AG09319 (cell line): Measurements from ENCODE around the gene GRK5.

Experiments
- DNase-seq: peaks from one replicate; pipeline ENCODE4 v3.0.0-alpha.2; 2010; ENCODE audit warnings: low read depth; ENCODE audit errors: extremely low read depth
- TF ChIP-seq, protein P1 (sequence below): IDR thresholded peaks from 2 replicates; pipeline ENCODE4 v1.5.1; 2011; ENCODE audit warnings: low read depth, mild to moderate bottlenecking, inconsistent platforms, low read length, moderate library complexity

GRK5 gene

DNA sequence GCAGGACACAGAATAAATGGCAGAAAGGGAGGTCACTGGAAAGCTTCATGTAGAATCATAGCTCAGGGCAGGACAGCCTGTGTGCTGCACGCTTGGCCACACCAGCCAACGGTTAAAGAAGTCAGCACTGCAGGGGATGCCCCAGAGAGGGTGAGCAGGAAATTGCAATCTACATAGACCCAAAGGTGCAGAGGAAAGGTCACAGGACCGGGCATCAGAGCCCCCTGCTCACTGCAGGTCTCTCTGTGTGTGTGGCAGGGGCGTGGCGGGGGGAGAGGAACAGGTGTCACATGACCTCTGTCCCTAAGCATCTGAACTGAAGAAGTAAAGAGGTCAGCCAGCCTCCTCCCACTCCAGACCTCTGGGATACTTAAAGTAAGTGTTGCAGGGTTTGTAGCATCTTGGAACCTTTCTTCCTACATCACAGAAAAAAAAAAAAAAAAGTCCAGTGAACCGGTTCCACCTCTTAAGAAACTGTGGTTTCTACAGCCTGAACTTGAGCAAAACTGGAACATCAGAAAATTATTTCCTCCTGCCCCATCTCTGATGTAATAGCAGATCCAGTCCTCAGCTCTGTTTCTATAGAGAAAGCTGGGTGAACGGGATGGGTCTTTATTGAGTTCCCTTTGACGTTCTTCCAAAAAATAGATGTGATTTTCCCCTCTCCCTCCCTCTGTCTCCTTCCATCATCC, 270.9 kb downstream of the GRK5 start:
- DNase-seq = no peak
- TF ChIP-seq, protein P1, sequence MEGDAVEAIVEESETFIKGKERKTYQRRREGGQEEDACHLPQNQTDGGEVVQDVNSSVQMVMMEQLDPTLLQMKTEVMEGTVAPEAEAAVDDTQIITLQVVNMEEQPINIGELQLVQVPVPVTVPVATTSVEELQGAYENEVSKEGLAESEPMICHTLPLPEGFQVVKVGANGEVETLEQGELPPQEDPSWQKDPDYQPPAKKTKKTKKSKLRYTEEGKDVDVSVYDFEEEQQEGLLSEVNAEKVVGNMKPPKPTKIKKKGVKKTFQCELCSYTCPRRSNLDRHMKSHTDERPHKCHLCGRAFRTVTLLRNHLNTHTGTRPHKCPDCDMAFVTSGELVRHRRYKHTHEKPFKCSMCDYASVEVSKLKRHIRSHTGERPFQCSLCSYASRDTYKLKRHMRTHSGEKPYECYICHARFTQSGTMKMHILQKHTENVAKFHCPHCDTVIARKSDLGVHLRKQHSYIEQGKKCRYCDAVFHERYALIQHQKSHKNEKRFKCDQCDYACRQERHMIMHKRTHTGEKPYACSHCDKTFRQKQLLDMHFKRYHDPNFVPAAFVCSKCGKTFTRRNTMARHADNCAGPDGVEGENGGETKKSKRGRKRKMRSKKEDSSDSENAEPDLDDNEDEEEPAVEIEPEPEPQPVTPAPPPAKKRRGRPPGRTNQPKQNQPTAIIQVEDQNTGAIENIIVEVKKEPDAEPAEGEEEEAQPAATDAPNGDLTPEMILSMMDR = no peak

DNA sequence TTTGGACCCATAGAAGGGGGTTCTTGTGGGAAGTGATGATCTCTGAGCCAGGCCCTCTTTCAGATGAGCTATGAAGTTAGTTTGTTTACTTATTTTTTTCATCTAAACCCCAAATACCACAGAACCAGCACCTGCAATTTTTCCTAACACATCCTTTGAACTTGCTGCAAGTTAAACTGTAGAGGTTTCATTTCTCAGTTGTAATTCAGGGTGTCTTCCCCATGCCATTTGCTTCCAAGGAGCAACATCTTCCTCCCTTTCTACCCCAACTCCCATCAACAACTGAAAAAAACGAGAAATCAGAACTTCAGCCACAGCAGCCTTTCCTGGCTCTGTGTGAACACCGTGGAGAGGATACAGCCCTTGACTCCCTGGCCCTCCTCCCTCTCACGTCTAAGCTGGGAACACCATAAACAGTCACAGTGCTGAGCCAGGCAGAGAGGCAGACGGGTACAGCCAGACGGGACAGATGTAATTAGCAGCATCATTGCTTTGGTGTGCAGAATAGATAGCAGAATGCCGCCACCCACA, 271.5 kb downstream of the GRK5 start:
- no peak for DNase-seq
- TF ChIP-seq, protein P1 = no peak

DNA sequence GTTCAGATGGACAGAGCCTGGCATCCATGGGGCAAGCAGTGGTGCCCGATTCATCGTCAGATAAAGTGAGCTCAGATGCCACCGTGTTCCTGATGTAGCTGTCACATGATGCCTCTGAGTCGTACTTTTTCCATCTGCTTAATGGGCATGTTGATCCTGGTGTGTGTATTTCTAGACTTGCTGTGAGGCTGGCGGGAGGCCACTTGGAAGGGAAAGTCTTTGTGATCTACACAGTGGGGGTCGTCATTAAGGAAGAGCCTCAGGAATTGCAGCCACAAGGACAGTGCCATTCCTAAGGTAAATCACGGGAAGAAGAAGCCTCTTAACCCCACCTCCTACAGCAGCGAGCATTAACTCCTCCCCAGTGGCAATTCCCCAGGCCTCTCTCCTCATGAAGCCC, 272.2 kb downstream of the GRK5 start:
- no peak for DNase-seq
- TF ChIP-seq, protein P1 = no peak

DNA sequence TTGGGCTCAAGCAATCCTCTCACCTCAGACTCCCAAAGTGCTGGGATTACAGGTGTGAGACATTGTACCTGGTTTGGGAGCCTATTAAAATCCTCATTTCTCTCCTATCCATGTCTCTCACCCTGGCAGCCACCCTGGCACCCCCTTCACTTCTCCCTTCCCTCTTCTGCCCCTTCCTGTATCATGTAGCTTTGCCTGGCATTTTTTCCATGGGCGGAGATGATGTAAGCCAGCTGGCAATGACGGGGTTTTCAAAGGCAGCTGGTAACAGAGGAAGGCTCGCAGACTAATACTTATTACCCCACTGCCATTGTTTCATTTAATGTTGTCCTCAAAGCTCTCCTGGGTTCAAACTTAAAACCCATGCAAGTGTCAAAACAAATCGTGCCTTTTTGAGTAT, 273.3 kb downstream of the GRK5 start:
- DNase-seq = no peak
- TF ChIP-seq, protein P1 = no peak

DNA sequence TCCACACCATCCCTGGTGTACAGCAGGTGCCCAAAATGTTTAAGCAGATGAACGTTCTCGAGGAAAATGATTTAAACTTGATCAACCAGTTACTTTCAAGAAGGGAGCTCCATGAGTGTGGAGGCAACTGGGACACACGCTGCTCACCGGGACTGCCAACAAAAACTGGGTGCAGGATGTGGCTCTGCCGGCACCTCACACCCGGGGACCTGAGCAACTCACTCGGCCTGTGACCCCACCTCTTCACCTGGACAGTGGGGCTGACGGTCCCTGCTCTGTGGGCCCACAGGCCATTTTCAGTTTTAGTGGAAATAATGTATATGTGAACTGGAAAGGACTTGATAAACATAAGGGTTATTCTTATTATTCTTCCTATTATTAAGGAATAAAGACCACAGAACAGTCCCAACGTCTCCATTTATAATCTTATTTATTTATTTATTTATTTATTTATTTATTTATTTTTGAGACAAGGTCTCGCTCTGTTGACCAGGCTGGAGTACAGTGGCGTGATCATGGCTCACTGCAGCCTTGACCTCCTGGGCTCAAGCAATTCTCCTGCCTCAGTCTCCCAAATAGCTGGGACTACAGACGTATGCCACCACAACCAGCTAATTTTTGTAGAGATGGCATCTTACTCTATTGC, 274.5 kb downstream of the GRK5 start:
- TF ChIP-seq, protein P1 = no peak
- no peak for DNase-seq

DNA sequence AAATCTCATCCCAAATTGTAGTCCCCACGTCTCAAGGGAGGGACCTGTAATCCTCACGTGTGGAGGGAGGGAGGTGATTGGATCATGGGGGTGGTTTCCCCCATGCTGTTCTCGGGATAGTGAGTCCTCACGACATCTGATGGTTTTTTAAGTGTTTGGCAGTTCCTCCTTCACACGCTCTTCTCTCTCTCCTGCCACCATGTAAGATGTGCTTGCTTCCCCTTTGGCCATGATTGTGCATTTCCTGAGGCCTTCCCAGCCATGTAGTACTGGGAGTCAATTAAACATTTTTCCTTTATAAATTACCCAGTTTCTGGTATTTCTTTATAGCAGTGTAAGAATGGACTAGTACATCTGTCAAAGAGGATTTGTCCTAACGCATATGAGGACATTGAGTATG, 275.6 kb downstream of the GRK5 start:
- TF ChIP-seq, protein P1 = no peak
- no peak for DNase-seq

DNA sequence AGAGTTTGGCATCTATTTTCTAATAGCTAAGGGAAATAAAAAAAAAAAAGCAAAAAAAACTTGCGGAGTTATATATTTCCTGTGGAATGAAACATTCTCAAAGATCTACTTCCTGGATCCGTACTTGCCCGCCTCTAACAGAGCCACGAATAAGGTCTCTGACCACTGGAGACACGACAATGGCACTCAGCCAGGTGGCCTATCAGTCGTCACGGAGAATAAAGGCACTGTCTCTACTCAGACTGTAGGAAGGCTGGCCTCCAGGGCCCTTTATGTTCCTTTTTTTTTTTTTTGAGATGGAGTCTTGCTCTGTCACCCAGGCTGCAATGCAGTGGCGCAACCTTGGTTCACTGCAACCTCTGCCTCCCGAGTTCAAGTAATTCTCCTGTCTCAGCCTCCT, 276.5 kb downstream of the GRK5 start:
- DNase-seq = no peak
- TF ChIP-seq, protein P1 = no peak
